Lung microvascular endothelial cell (primary cell): Measurements from ENCODE around the gene TLR9. TPM values are rescaled to one million over a fixed set of nuclear protein-coding genes. Genes with fewer than 3 reads are reported as not detected.

ENCODE experiments used
- DNase-seq, 2 donors: peaks; one replicate each; pipeline versions ENCODE4 v3.0.0 to v3.0.0-alpha.2; 2010; ENCODE audit warnings: low read depth in 2 of 2
- total RNA-seq: library from RNA; depleted of rRNA; stranded (reverse); fragments of >200 nt; gene quantifications from 2 replicates; pipeline ENCODE4 v1.2.1, GENCODE V29; 2014

Gene TLR9
- total RNA-seq, 1 donor from 2014 or later = not detected

DNA sequence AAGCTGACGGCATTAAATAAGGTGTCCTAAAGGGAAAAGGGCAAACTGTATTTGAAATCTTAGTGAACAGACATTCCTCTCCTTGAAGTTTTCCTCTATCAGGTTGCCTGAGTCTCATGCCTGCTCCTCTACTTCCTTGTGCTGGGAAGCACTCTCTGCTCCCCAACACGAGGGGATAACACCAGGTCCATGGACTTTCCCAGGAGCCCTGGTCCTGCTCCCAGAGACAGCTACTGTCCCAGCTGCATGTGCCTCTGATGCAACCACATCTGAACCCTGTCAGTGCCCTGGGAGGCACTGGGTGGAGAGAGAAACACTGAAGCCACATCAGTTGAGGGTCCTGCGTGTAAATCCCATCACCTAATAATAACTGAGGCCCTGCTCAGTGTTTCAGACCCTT lies 7.4 kb downstream of the TLR9 start:
- DNase-seq = peak in 1 of 2 donors; percentile 25

DNA sequence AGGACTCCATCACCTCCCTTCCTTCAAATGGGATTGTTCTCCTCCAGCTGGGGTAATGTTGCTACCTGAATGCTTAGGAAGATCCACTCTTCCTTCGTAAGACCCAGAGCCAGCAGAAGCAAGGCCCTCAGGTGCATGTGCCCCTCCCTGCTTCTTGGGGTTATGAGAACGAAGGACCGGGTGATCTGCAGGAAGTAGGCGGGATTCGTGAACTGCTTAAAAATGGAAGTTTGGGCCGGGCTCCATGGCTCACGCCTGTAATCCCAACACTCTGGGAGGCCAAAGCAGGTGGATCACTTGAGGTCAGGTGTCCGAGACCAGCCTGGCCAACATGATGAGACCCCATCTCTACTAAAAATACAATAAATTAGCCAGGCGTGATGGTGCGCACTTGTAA lies 8.0 kb downstream of the TLR9 start:
- no peak for DNase-seq

DNA sequence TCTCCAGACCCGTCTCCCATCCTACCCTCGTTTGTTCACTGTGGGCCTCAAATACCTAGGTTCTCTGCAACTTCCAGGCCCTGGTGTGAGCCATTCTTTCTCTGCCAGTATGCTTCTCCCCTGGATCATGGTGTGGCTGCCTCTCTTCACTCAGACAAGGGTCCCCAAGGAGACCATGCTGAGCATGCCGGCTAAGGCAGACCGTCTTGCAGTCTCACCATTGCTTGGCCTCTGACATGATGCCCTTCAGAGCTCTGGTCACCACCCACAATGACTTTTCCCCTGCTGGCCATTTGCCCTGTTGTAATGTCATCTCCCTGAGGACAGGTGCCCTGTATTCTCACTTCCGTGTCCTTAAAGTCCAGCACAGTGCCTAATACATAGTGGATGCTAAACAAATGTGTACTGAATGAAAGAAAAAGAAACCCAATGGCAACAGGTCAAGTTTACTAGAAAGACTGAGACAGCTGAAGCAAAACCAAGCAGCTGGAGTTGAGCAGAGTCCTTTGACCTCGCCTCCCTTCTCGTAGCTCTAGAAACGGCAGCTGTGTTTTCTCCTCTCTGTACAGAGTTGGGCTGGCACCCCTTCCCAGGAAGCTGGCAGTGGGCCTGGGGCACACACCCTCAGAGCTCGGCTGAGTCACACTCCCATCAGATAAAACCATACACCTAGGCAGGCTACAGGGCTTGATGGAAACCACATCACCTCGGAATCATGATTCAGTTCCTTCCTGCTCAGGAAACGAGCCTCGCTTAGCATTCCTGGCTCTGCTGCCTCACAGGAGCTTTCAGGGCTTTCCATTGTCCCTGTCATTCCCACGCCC lies 8.6 kb downstream of the TLR9 start:
- peak; percentile 95 to 98 for DNase-seq

DNA sequence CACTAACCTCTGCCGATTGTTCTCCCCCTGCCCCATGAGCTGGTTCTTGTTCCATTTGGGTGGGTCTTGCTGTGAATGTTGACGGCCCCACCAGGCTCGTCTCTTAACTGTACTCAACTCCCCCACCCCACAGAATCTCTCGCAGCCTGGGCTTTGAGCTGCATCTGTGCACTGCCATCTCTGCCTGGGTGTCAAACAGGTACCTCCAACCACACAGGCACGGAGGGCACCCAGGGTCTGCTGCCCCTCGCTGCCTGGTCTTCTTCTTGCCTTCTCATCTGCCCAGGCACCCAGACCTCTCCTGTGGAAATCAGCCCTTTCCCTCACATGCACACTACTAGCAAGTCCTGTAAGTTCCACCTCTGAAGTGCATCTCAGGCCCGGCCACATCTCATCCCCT lies 10.1 kb downstream of the TLR9 start:
- DNase-seq = no peak

DNA sequence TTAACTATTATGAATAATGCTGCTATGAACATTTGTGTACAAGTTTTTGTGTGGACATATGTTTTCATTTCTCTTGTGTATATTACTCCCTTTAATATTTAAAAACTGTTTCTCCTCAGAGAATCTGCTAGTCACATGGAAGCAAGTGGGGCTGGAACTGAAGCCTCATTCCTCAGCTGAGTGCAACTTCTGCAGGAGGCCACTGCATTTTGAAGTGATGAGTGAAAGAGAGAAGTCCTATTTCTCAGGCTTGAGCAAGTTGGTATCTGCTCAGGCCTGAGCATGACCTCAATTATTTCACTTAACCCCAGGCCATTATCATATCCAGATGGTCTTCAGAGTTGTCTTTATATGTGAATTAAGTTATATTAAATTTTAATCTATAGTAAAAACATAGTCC lies 11.5 kb downstream of the TLR9 start:
- DNase-seq = no peak

DNA sequence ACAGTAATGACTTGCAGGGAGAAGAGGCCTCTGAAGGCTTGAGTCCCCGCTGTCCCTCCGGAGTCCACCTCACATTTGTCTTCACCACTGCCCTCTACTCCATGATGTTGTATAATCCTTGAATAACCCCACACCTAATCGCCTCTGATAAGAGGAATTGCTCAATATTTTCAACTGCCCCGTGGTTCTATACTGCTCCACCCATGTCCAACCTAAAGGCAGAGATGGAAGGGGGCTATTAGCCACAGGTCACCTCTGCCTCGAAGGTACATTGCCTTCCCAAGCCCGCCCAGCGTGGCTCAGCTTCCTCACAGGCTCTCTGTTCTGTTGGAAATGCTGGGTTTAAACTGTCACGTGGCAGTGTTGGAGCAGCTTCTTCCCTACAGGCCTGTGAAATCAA lies 12.4 kb downstream of the TLR9 start:
- DNase-seq = no peak

DNA sequence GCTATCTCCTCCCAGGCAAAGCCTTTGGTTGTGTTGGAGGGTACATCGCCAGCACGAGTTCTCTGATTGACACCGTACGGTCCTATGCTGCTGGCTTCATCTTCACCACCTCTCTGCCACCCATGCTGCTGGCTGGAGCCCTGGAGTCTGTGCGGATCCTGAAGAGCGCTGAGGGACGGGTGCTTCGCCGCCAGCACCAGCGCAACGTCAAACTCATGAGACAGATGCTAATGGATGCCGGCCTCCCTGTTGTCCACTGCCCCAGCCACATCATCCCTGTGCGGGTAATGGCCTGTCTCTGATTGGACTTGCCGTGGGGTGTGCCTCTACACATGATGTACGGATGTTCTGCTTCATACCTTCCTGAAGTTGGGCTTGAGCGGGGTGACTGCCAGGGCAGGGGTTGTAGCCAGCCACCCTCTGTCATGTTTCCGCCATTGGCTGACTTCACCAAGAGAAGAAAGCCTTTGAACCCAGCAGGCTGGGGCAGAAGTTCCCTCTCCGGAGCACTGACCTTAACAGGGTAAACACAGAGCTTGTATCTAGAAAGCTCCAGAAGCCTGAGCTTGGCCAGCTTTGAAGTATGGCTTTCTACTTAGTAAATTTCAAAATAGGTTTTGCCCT lies 14.1 kb downstream of the TLR9 start:
- DNase-seq = no peak

DNA sequence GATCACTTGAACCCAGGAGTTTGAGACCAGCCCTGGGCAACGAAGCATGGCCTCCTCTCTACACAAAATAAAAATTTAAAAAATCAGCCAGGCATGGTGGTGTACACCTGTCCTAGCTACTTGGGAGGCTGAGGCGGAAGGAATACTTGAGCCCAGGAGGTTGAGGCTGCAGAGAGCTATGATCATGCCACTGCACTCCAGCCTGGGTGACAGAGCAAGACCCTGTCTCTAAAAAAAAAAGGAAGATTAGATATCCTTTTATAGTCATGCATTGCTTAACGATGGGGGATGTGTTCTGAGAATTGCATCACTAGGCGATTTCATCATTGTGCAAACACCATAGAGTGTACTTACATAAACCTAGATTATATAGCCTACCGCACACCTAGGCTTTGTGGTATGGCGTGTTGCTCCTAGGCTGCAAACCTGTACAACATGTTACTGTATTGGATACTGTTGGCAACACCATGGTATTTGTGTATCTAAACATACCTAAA lies 14.8 kb downstream of the TLR9 start:
- DNase-seq = no peak

DNA sequence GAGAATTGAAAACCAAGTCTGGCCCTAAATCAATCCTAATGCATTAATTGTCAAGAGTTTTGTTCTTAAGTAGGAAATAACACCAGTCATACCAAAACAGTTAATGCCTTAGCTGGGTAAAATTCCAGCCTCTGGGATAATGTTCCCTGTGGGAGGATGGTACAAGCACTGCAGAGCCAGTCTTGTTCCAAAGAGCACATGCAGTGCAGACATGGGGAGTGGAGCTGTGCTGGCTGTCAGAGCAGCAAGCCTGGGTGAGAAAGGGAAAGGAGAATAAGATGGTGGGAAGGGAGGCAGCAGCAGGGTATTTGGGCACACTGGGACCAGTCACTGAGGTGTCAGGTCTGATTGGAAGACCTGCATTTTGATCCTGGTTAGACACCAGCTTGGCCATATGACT lies 15.4 kb downstream of the TLR9 start:
- no peak for DNase-seq

DNA sequence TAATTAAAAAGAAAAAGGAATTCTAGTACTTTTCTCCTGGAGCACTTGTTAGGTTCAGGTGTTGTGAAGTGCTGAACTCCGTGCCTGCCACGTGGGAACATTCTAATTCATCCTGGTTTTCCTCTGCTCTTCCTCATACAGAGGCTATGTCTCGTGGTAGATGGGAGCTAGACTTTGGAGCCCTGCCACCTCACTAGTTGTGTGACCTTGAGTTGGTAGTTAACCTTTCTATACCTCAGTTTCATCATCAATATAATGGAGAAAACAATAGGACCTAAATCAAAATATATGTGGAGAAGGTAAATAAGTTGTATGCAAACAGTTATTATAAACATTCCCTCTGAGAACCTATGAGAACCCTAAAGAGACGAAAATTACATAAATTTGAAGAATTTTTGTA lies 16.9 kb downstream of the TLR9 start:
- DNase-seq = no peak

DNA sequence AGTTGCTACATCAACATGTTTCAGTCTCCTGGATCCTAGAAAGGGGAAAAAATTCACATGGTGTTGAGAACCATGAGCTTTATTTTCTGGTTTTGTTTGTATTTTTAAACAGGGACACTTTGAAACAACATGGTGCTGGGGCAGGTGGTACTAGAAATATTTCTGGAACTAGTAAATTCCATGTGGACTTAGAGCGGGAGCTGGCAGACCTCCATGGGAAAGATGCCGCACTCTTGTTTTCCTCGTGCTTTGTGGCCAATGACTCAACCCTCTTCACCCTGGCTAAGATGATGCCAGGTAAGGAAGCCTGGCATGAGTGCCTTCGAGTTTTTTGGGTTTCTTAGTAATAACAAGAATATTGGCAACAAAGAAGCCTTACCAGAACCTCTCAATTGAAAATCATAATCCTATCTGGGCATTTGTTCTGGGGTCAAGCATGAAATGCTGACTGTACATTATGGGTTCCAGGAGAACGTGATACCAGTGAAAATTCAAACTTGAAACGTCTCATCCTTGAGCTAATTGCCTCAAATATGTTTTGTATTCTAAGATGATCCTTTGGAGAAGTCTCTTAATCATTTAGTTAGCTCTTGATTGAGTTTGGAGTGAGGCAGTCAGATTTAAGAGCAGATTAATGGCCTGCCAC lies 19.6 kb downstream of the TLR9 start:
- DNase-seq = no peak

DNA sequence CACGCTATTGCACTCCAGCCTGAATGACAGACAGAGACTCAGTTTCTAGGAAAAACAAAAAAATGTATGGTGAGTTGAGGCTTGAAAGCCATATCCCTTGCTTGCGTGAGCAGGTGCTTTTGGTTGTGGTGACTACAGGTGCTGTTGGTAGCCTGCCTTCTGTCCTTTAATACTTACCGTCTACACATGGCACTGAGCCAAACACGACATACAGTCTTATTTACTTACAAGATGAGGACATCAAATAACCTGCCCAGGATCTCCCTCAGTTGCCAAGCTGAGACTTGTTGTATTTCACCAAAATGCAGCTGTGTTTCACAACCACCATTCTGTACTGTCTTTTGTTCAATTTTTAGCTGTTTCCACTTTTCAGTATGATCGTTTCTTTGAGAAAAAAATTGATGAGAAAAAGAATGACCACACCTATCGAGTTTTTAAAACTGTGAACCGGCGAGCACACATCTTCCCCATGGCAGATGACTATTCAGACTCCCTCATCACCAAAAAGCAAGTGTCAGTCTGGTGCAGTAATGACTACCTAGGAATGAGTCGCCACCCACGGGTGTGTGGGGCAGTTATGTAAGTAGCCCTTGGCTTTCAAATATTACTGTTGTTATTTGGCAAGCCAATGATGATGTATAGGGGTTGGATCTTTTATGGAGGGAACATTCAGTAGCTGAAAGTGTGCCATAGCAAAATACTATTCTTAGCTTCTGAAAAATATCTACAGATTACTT lies 20.9 kb downstream of the TLR9 start:
- no peak for DNase-seq

DNA sequence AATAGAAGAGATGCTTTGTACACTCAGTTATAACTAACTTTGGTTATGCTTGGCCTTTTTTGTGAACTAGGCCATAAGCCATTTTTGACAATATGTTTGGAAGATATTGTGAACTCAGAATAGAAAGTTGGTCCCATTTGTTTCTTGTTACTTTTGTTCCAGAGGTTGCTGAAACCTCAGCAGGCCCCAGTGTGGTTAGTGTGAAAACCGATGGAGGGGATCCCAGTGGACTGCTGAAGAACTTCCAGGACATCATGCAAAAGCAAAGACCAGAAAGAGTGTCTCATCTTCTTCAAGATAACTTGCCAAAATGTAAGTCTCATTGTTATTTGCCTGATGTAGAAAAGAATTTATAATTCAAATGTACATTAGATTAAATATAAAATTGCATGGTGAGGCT lies 21.7 kb downstream of the TLR9 start:
- no peak for DNase-seq

DNA sequence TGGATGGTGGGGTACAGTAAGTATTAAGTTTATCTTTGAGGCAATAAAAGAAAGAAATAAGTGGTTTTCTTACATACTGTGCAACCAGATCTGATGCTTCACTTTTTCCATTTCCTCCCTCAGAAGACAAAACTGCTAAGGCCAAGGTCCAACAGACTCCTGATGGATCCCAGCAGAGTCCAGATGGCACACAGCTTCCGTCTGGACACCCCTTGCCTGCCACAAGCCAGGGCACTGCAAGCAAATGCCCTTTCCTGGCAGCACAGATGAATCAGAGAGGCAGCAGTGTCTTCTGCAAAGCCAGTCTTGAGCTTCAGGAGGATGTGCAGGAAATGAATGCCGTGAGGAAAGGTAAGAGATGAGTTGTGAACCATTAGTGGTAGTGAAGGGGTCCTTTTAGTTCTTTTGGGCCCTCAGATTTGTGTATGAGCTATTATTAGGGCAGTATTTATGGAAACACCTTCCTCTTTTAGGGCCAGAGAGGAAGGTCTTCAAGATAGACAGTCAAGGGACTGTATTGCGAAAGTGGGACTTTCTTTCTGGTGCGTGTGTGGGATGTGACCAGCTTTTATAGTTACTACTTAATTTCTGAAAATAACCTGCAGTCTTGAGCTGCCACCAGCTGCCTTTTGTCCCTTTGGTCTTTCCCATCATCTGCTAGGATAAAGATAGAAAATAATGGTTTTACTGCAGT lies 22.9 kb downstream of the TLR9 start:
- no peak for DNase-seq

DNA sequence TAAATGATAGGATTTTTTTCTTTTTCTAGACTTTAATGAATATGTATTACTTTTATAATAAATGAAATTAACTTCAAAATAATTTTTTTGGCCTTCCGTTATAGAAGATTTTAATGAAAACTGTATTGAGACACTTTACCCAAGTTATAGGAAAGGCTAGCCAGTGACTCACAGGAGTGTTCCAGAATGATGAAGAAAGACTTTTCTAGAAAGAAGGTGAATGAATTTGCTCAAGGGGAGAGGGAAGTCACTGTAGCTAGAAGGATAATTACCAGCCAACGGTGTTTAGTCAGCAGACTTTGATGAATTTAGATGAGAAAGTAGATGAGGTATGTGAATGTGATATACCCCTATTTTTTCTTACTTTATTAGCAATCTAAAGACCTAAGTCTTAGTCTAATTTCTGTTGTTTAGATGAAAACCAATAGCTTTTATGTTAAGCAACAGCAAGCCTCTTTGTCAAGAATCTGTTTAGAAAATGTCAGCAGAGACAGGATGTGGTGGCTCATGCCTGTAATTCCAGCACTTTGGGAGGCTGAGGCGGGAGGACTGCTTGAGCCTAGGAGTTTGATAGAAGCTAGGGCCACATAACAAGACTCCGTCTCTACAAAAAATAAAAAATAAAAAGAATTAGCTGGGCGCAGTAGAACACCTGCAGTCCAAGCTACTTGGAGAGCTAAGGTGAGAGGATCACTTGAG lies 24.3 kb downstream of the TLR9 start:
- no peak for DNase-seq

DNA sequence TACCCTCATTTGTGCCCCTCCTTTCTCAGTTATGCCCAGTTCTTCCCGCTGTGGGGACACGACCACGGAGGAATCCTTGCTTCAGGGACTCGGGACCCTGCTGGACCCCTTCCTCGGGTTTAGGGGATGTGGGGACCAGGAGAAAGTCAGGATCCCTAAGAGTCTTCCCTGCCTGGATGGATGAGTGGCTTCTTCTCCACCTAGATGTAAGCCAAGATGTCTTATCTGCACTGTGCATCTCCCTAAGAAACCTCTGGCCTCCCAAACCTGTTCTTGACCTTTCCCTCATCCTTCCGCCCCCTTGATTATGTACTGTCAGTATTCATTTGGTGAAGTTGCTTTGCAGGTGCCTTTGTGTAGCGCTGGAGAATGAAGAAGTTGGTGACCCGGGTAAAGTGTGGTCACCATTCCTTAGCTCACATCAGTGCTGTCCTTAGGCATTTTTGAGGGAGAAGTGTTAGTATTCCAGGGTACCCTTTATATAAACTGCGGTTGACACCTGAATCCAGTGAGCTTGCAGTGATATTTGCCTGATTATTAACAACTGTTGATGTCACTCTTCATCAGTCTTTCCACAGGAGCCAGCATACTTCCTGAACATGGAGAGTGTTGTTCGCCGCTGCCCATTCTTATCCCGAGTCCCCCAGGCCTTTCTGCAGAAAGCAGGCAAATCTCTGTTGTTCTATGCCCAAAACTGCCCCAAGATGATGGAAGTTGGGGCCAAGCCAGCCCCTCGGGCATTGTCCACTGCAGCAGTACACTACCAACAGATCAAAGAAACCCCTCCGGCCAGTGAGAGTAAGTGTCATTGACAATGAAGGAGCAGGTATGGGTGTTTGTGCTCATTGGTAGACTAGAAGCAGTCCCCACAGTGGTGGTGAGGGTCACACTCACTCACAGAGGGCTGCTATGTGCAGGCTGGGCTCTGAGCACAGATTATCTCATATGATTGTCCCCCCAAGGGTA lies 26.5 kb downstream of the TLR9 start:
- DNase-seq = peak; percentile 35 to 77

DNA sequence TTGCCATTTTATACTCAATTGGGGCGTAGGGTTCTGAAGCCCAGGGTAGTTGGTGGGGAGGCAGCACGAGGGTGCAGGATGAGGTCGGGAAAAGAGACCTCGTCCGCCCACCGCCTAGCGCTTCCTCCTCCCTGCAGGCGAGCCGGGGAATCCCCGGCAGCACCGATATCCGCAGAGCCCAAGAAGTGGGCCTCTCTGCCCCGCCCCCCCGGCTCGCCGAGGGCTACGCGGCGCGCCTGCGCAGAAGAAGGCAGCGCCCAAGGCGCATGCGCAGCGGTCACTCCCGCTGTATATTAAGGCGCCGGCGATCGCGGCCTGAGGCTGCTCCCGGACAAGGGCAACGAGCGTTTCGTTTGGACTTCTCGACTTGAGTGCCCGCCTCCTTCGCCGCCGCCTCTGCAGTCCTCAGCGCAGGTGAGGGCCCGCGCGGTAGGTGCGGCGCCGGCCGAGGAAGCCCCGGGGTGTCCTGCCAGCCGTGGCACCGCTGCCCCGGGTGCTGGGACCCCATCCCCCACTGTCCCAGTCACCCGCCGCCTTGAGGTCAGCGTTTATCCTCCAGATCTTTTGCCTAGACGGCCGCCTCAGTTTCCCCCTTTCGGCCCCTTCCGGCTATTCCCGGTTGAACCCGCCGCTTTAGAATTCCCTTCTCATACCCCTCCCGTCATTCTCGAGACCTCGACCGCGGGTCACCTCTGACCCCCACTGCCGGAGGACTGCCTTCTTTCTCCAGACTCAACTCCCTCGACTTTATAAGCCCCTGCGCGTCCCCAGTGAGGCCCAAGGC lies 27.4 kb downstream of the TLR9 start, which contains the start of gene ALAS1:
ALAS1 (plus strand) TSS at position 319 of the 784 bp plus-strand sequence. CDS start 1,082 bp downstream, outside the sequence.
- peak; percentile 89 to 91 for DNase-seq

DNA sequence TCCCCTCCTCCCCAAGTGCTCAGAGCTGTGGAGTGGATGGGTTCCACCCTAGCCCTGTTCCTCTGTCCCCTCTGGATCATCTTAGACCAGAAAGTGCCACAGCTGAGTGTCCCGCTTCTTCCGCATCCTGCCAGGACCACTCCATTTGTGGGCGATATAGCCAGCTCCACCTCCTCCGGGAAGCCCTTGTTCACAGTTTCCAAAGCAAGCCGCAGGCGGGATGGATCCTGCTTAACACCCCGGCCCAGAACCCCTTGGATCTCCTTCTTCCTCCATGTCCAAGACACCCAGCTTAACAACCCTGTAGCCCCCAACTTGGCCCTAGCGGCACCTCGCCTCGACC lies 28.0 kb downstream of the TLR9 start:
- DNase-seq = no peak

DNA sequence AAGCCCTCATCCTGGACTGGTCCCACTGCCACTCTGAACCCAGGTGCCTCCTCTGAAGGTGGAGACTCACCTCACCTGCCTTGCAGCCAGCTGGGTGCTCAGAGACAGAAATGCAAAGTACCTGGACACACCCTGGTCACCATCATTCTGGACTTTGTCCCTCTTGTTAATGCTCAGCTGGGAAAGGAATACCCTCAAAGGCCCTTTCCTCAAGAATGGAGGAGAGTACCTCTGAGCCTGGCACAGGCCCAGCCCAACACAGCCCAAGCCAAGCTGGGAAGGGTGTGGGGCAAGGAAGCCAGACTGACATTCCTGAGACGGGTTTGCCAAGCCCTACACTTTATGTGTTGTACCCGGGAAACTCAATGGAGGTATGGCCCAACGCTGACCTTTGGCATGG lies 28.5 kb downstream of the TLR9 start:
- DNase-seq = no peak
